ENCODE results near the gene PUS3.

PUS3 gene

GRCh38 chr11:125922156-125922555 is 19.1 kb upstream of the PUS3 start:
- Histone ChIP-seq H3K4me1 (ENCODE audit: control insufficient read depth, low read length) (no peaks in the 10 kb centered on the region), H3K9me2 (replicated peaks; ENCODE audit: control insufficient read depth, low read length) (no peaks in the 10 kb centered on the region), H3K9me3 (ENCODE audit: control insufficient read depth, insufficient read depth, low read length) (no peaks in the 10 kb centered on the region), H3F3A (ENCODE audit: control insufficient read depth, insufficient read depth) (no peaks in the 10 kb centered on the region), H3K4me3 (ENCODE audit: low read length) (no peak overlapping the region), H3K4me2 (ENCODE audit: low read length) (no peak overlapping the region), H3K27ac (ENCODE audit: low read depth, low read length) (no peak overlapping the region), H3K27me3 (ENCODE audit: control insufficient read depth, low read length) (peaks cover 27% of the 10 kb centered on the region), H3K79me2 (ENCODE audit: control insufficient read depth, low read length) (no peaks in the 10 kb centered on the region), H3K36me3 (ENCODE audit: control insufficient read depth, low read length) (no peaks in the 10 kb centered on the region), H4K20me1 (ENCODE audit: control insufficient read depth, insufficient read depth, low read depth, low read length) (no peaks in the 10 kb centered on the region)
- TF ChIP-seq, protein P1, sequence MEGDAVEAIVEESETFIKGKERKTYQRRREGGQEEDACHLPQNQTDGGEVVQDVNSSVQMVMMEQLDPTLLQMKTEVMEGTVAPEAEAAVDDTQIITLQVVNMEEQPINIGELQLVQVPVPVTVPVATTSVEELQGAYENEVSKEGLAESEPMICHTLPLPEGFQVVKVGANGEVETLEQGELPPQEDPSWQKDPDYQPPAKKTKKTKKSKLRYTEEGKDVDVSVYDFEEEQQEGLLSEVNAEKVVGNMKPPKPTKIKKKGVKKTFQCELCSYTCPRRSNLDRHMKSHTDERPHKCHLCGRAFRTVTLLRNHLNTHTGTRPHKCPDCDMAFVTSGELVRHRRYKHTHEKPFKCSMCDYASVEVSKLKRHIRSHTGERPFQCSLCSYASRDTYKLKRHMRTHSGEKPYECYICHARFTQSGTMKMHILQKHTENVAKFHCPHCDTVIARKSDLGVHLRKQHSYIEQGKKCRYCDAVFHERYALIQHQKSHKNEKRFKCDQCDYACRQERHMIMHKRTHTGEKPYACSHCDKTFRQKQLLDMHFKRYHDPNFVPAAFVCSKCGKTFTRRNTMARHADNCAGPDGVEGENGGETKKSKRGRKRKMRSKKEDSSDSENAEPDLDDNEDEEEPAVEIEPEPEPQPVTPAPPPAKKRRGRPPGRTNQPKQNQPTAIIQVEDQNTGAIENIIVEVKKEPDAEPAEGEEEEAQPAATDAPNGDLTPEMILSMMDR (IDR thresholded peaks at IDR 0.05; ENCODE audit: low read depth, low read length, poor library complexity, severe bottlenecking), result no peak

DNA sequence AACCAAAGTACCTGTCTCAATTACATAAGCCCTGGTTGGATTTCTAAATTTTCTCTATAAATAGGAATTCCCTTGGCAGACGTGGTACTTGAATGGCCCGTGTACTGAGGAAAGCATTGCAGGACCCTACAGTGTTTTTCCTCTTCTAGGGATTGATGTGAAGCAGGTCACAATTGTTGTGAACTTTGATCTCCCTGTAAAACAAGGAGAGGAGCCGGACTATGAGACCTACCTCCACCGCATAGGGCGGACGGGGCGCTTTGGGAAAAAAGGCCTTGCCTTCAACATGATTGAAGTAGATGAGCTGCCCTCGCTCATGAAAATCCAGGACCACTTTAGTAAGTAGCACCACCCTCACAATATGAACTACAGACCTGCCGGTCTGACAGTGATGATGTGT is 18.0 kb upstream of the PUS3 start:
- Histone ChIP-seq H3K36me3 (ENCODE audit: control insufficient read depth, low read length) (no peaks in the 10 kb centered on the region), H3K79me2 (ENCODE audit: control insufficient read depth, low read length) (no peaks in the 10 kb centered on the region), H3F3A (ENCODE audit: control insufficient read depth, insufficient read depth) (no peaks in the 10 kb centered on the region), H3K4me2 (ENCODE audit: low read length) (no peak overlapping the region), H3K27me3 (ENCODE audit: control insufficient read depth, low read length) (peaks cover 31% of the 10 kb centered on the region), H3K9me2 (replicated peaks; ENCODE audit: control insufficient read depth, low read length) (no peaks in the 10 kb centered on the region), H3K4me3 (ENCODE audit: low read length) (no peak overlapping the region), H3K4me1 (ENCODE audit: control insufficient read depth, low read length) (no peaks in the 10 kb centered on the region), H3K27ac (ENCODE audit: low read depth, low read length) (no peak overlapping the region), H3K9me3 (ENCODE audit: control insufficient read depth, insufficient read depth, low read length) (no peaks in the 10 kb centered on the region), H4K20me1 (ENCODE audit: control insufficient read depth, insufficient read depth, low read depth, low read length) (no peaks in the 10 kb centered on the region)
- TF ChIP-seq, protein P1 (IDR thresholded peaks at IDR 0.05; ENCODE audit: low read depth, low read length, poor library complexity, severe bottlenecking), result no peak
- no peak for TF ChIP-seq EZH2phosphoT487 (IDR thresholded peaks at IDR 0.05; ENCODE audit: borderline replicate concordance, low read length)

DNA sequence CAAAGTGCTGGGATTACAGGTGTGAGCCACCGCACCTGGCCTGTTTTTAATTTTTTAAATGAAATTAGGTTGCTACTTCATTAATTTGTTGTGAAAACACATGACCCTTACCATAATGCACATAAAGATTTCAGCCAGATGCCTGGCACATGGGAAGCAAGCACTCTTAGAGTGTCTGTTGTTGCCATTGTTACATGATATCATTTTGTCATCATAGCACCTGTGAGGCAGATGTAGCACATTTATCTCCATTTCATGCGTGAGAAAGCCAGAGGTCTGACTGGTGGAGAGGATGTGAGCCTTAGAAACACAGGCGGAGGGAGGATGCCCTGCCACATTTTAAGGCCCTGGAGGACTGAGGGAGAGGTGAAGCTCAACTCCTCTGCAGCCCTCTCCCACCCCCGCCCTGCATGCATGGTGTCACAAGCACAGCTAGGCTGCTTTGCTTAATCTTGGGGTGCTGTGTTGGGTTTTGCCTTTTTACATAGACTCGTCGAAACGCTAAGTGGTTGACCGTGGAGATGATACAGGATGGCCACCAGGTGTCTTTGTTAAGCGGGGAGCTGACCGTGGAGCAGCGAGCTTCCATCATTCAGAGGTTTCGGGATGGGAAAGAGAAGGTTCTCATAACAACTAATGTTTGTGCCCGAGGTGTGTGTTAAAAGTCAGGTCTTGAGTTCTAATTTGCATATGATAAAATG is 15.3 kb upstream of the PUS3 start:
- Histone ChIP-seq H3K9me2 (replicated peaks; ENCODE audit: control insufficient read depth, low read length) (no peaks in the 10 kb centered on the region), H3K27ac (ENCODE audit: low read depth, low read length) (no peak overlapping the region), H3K9me3 (ENCODE audit: control insufficient read depth, insufficient read depth, low read length) (no peaks in the 10 kb centered on the region), H4K20me1 (ENCODE audit: control insufficient read depth, insufficient read depth, low read depth, low read length) (no peaks in the 10 kb centered on the region), H3K4me2 (ENCODE audit: low read length) (no peak overlapping the region), H3F3A (ENCODE audit: control insufficient read depth, insufficient read depth) (no peaks in the 10 kb centered on the region), H3K36me3 (ENCODE audit: control insufficient read depth, low read length) (no peaks in the 10 kb centered on the region), H3K4me3 (ENCODE audit: low read length) (no peak overlapping the region), H3K27me3 (ENCODE audit: control insufficient read depth, low read length) (peaks cover 28% of the 10 kb centered on the region), H3K79me2 (ENCODE audit: control insufficient read depth, low read length) (no peaks in the 10 kb centered on the region), H3K4me1 (ENCODE audit: control insufficient read depth, low read length) (no peaks in the 10 kb centered on the region)
- TF ChIP-seq EZH2phosphoT487 (IDR thresholded peaks at IDR 0.05; ENCODE audit: borderline replicate concordance, low read length), result no peak
- TF ChIP-seq, protein P1 (IDR thresholded peaks at IDR 0.05; ENCODE audit: low read depth, low read length, poor library complexity, severe bottlenecking), result no peak
